WERI-Rb-1 (cell line): ENCODE results near the gene LRRC8C.

Source experiments
- DNase-seq: peaks from one replicate; pipeline ENCODE4 v3.0.0-alpha.2; 2020
- H3K27ac ChIP-seq: fragments of 250-450 bp; sonication (Bioruptor Pico); 2 replicates; pipeline ENCODE4 v1.5.1; 2020; ENCODE audit warnings: mild to moderate bottlenecking, moderate library complexity
- H3K27me3 ChIP-seq: fragments of 250-450 bp; sonication (Bioruptor Pico); 2 replicates; pipeline ENCODE4 v1.5.1; 2021; ENCODE audit warnings: mild to moderate bottlenecking, low read depth, moderate library complexity; ENCODE audit not compliant: insufficient read depth, severe bottlenecking
- H3K36me3 ChIP-seq: fragments of 250-450 bp; sonication (Bioruptor Pico); 2 replicates; pipeline ENCODE4 v1.5.1; 2020; ENCODE audit warnings: mild to moderate bottlenecking, moderate library complexity
- H3K4me3 ChIP-seq: 2 replicates; pipeline ENCODE4 v1.5.1; 2011; ENCODE audit warnings: low read depth, mild to moderate bottlenecking, control low read depth, low read length
- H3K9me3 ChIP-seq: fragments of 250-450 bp; sonication (Bioruptor Pico); 2 replicates; pipeline ENCODE4 v1.5.1; 2021; ENCODE audit warnings: mild to moderate bottlenecking, moderate library complexity; ENCODE audit not compliant: severe bottlenecking
- TF ChIP-seq, protein P1 (sequence below): IDR thresholded peaks from 2 replicates; pipeline ENCODE4 v1.5.1; 2011; ENCODE audit warnings: low read depth, mild to moderate bottlenecking, control low read depth, inconsistent platforms, low read length

Gene LRRC8C

DNA sequence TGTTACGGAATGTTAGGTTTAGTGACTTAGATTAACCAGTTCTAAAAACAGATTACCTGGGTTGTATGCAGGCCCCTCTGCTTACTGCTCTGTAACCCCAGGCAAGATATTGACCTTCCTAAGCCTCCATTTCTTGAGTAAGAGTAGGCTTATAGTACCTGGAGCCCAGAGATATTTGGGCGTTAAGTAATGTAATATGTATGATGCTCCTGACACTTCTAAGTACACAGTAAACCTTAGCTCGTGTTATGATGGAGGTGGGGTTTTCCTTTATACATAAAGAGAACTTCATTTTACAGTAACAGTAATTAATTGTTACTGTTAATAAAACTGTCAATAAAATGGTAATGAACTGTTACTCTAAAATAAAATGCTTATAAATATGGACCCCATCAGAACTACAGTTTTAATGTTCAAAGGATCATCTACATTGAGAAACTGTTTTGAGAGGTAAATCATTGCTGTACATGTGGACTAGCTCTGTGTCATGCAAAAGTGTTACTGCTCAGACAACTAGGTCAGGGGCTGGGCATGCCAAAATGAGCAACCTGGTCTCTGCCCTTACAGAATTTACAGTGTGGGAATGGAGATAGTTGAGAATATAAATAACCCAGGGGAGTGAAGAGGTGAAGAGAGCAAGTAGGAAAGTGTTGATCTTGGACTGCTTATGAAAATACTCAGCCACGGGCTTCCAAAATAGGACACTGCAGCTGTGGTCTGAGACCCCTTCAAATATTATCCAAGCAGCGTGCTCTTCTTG lies 26.6 kb downstream of the LRRC8C start:
- Histone ChIP-seq H3K9me3 (no peaks in the 10 kb centered on the region), H3K27ac (no peak overlapping the region), H3K27me3 (no peaks in the 10 kb centered on the region), H3K4me3 (no peak overlapping the region), H3K36me3 (no peaks in the 10 kb centered on the region)
- TF ChIP-seq, protein P1, sequence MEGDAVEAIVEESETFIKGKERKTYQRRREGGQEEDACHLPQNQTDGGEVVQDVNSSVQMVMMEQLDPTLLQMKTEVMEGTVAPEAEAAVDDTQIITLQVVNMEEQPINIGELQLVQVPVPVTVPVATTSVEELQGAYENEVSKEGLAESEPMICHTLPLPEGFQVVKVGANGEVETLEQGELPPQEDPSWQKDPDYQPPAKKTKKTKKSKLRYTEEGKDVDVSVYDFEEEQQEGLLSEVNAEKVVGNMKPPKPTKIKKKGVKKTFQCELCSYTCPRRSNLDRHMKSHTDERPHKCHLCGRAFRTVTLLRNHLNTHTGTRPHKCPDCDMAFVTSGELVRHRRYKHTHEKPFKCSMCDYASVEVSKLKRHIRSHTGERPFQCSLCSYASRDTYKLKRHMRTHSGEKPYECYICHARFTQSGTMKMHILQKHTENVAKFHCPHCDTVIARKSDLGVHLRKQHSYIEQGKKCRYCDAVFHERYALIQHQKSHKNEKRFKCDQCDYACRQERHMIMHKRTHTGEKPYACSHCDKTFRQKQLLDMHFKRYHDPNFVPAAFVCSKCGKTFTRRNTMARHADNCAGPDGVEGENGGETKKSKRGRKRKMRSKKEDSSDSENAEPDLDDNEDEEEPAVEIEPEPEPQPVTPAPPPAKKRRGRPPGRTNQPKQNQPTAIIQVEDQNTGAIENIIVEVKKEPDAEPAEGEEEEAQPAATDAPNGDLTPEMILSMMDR: no peak
- no peak for DNase-seq

DNA sequence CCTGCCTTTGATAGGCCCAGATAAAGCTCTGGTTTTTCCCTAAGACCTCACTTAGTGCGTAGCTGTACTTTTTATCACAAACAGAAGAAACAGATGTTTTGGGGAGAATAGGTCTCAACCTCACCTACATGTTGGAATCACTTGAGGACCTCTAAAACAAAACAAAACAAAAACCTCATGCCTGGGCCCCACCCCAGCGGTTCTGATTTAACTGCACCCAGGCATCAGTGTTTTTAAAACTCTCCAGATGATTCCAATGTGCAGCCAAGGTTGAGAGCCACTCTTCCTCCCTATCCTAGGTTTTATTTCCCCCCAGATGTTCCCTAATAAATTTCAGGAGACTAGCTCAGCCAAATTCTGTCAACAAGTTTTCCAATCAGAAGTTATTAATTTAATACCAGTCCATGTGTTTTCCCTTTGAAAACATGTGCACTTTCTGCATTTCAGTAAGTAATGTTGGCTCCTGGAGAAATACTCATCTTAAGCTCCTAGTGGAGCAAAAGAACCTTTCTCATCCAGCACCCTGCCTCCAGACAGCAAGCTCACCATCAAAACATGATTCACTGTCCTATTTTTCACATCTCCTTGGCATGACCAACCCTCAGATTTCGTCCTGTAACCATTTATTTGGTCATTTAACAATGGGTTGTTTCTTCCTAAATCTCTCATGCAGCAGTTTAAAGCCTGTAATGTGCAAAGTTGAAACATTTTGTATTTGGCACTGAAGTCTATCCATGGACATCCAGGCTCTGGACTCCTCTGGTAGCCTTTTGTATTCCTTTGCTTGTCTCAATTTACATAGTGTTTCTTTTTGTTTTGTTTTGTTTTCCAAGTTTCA lies 27.5 kb downstream of the LRRC8C start:
- no peaks in the 10 kb centered on the region for H3K27me3 ChIP-seq
- H3K4me3 ChIP-seq: no peak overlapping the region
- TF ChIP-seq, protein P1: no peak
- no peak overlapping the region for H3K27ac ChIP-seq
- H3K36me3 ChIP-seq: no peaks in the 10 kb centered on the region
- H3K9me3 ChIP-seq: no peaks in the 10 kb centered on the region
- DNase-seq: no peak

DNA sequence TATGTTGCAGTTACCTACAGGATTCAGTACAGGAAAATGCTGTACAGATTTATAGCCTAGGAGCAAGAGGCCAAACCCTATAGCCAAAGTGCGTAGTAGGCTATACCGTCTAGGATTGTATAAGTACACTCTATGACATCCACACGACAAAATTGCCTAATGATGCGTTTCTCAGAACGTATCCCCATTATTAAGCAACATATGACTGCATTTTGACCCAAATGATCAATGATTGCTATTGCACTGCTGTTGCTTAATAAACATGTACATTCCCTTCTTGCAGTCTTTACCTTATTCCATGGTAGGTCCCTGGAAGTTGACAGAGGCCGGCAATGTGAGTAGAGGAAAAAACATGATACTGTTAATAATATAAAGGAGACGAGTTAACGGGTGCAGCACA lies 33.0 kb downstream of the LRRC8C start:
- Histone ChIP-seq H3K9me3 (no peaks in the 10 kb centered on the region), H3K36me3 (no peaks in the 10 kb centered on the region), H3K4me3 (no peak overlapping the region), H3K27ac (no peak overlapping the region), H3K27me3 (no peaks in the 10 kb centered on the region)
- TF ChIP-seq, protein P1: no peak
- DNase-seq: no peak

DNA sequence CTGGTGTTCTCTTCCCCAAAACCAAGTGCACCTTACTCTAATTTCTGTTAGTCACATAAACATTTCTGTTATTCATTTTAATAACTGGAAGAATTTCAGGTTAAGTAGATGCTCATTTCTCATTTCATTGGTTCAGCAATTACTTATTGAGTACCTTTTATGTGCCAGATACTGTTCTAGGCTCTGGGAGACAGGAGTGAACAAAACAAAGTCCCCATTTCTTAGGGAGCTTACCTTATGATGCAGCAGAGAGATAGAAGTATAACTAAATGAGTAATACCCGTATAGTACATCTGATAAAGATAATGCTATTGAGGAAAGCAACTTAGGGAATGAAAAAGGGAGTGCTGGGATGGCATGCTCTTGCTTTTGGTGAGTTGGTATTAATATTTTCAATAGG lies 33.7 kb downstream of the LRRC8C start:
- Histone ChIP-seq H3K9me3 (no peaks in the 10 kb centered on the region), H3K36me3 (no peaks in the 10 kb centered on the region), H3K27me3 (no peaks in the 10 kb centered on the region), H3K4me3 (no peak overlapping the region), H3K27ac (no peak overlapping the region)
- TF ChIP-seq, protein P1: no peak
- no peak for DNase-seq

DNA sequence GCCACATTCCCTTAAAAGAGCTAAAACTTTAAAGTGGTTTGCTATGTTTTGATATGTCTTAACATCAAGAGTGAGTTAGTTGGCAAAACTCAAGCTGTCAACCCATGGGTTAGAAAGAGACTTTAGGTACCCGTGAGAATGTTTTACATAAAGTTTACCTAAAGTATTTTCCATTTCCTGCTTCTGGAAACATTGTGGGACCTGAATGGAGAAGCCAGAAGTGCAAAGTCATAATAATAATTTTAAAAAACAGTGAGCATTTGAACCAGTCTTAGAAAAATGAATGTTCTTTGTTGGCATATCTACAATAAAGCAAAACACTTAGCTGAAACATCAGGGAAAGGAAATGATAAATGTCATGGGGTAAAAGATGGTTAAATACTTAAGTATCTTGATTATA lies 34.8 kb downstream of the LRRC8C start:
- TF ChIP-seq, protein P1: no peak
- no peaks in the 10 kb centered on the region for H3K27me3 ChIP-seq

More for the DNA sequence above, 34.8 kb downstream of the LRRC8C start:
- Histone ChIP-seq H3K9me3 (no peaks in the 10 kb centered on the region), H3K27ac (no peak overlapping the region), H3K36me3 (no peaks in the 10 kb centered on the region), H3K4me3 (no peak overlapping the region)
- DNase-seq: no peak
